NCI-H226 (cell line): ENCODE results near the gene TRAF7.
"Not testable (repeated sequence)": the region's sequence is repeated elsewhere in the genome, so short reads cannot be mapped to it uniquely, and the experiment has no call there.

Experiments
- DNase-seq: peaks from one replicate; pipeline ENCODE4 v3.0.0-alpha.2; 2015

The TRAF7 gene

GRCh38 chr16:2186064-2186463 lies 30.5 kb downstream of the TRAF7 start:
- DNase-seq, result no peak

GRCh38 chr16:2186505-2186904 lies 30.9 kb downstream of the TRAF7 start:
- no peak for DNase-seq

- DNase-seq, result no peak
Measured at GRCh38 chr16:2187212-2187611, 31.6 kb downstream of the TRAF7 start.

- DNase-seq, result no peak
Measured at GRCh38 chr16:2188395-2188794, 32.8 kb downstream of the TRAF7 start.

GRCh38 chr16:2189252-2189893 lies 33.8 kb downstream of the TRAF7 start:
- DNase-seq, result no peak

GRCh38 chr16:2190002-2190658 lies 34.5 kb downstream of the TRAF7 start:
- no peak for DNase-seq

- no peak for DNase-seq
Measured at GRCh38 chr16:2190659-2191445, 35.3 kb downstream of the TRAF7 start.

GRCh38 chr16:2191446-2191706 lies 35.8 kb downstream of the TRAF7 start:
- DNase-seq, result no peak

GRCh38 chr16:2194166-2194834 lies 38.7 kb downstream of the TRAF7 start:
- DNase-seq, result peak; percentile 22

- DNase-seq, result peak; percentile 60
Measured at GRCh38 chr16:2194852-2195321, 39.3 kb downstream of the TRAF7 start.

GRCh38 chr16:2195322-2196161 lies 40.0 kb downstream of the TRAF7 start:
- DNase-seq, result no peak

- no peak for DNase-seq
Measured at GRCh38 chr16:2196162-2196980, 40.8 kb downstream of the TRAF7 start, which contains the start of gene CASKIN1. CASKIN1 (minus strand) TSS chr16:2196605; CDS start chr16:2196432, 173 bp downstream.

- no peak for DNase-seq
Measured at GRCh38 chr16:2196981-2197511, 41.5 kb downstream of the TRAF7 start.

GRCh38 chr16:2197765-2198164 lies 42.2 kb downstream of the TRAF7 start:
- no peak for DNase-seq

GRCh38 chr16:2198283-2198682 lies 42.7 kb downstream of the TRAF7 start:
- no peak for DNase-seq

GRCh38 chr16:2199095-2199494 lies 43.5 kb downstream of the TRAF7 start:
- DNase-seq, result no peak

- DNase-seq, result no peak
Measured at GRCh38 chr16:2199621-2200139, 44.1 kb downstream of the TRAF7 start.

GRCh38 chr16:2200313-2200712 lies 44.7 kb downstream of the TRAF7 start:
- DNase-seq, result no peak

- DNase-seq, result not testable (repeated sequence)
Measured at GRCh38 chr16:2203119-2203688, 47.6 kb downstream of the TRAF7 start.

GRCh38 chr16:2204416-2205103 lies 49.0 kb downstream of the TRAF7 start:
- no peak for DNase-seq
